ENCODE measurements around the gene RAB11FIP5. TPM values are rescaled to one million over a fixed set of nuclear protein-coding genes. Genes with fewer than 3 reads are reported as not detected.

RAB11FIP5 gene
- total and polyA plus RNA-seq, 2 experiments from 2014 or later, result 4.4 to 16.6 TPM

GRCh38 chr2:73114273-73114867 lies 1.6 kb upstream of the RAB11FIP5 start:
- H3K36me3 ChIP-seq (ENCODE audit: insufficient read depth), result no peaks in the 10 kb centered on the region; the same call in 1 of the 2 replicates
- H3K27me3 Mint-ChIP-seq (ENCODE audit: insufficient read depth, low read depth, poor library complexity), result peaks cover 30% of the 10 kb centered on the region
- peaks cover 23% of the 10 kb centered on the region for H3K4me1 ChIP-seq (ENCODE audit: insufficient read depth)
- H3K4me3 Mint-ChIP-seq, result peak overlapping the region; percentile 61
- DNase-seq (ENCODE audit: low spot score), result no peak
- no peak overlapping the region for H2AFZ ChIP-seq
- peaks cover 8% of the 10 kb centered on the region; the same call in 1 of the 3 replicates for H3K9me3 Mint-ChIP-seq
- H3K36me3 Mint-ChIP-seq (ENCODE audit: low read depth), result peaks cover 11% of the 10 kb centered on the region; the same call in 2 of the 3 replicates
- H3K27ac ChIP-seq (ENCODE audit: low read depth), result no peak overlapping the region
- H3K4me1 Mint-ChIP-seq, result peaks cover 21% of the 10 kb centered on the region
- no peak for ATAC-seq
- H3K27me3 ChIP-seq (ENCODE audit: insufficient read depth), result peaks cover 34% of the 10 kb centered on the region
- TF ChIP-seq NANOG (IDR thresholded peaks at IDR 0.05; ENCODE audit: borderline replicate concordance), result no peak
- no peak for TF ChIP-seq EZH2 (IDR thresholded peaks at IDR 0.05; ENCODE audit: low read depth, unreplicated experiment)
- no peak for TF ChIP-seq ETS1 (IDR thresholded peaks at IDR 0.05)
- no peak for TF ChIP-seq ZNF114 (CRISPR knock-in tag; IDR thresholded peaks at IDR 0.05)
- no peak for TF ChIP-seq STAT1 (IDR thresholded peaks at IDR 0.05; ENCODE audit: unreplicated experiment)
- TF ChIP-seq, protein P1, sequence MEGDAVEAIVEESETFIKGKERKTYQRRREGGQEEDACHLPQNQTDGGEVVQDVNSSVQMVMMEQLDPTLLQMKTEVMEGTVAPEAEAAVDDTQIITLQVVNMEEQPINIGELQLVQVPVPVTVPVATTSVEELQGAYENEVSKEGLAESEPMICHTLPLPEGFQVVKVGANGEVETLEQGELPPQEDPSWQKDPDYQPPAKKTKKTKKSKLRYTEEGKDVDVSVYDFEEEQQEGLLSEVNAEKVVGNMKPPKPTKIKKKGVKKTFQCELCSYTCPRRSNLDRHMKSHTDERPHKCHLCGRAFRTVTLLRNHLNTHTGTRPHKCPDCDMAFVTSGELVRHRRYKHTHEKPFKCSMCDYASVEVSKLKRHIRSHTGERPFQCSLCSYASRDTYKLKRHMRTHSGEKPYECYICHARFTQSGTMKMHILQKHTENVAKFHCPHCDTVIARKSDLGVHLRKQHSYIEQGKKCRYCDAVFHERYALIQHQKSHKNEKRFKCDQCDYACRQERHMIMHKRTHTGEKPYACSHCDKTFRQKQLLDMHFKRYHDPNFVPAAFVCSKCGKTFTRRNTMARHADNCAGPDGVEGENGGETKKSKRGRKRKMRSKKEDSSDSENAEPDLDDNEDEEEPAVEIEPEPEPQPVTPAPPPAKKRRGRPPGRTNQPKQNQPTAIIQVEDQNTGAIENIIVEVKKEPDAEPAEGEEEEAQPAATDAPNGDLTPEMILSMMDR (conservative IDR thresholded peaks at IDR 0.05; ENCODE audit: low read depth in 2 of 2), result no peak
- TF ChIP-seq EZH2phosphoT487 (IDR thresholded peaks at IDR 0.05; ENCODE audit: unreplicated experiment), result no peak
- TF ChIP-seq POLR2AphosphoS5 (IDR thresholded peaks at IDR 0.05; ENCODE audit: low read depth), result no peak
- TF ChIP-seq ZNF331 (CRISPR knock-in tag; IDR thresholded peaks at IDR 0.05; ENCODE audit: low read depth), result no peak
- TF ChIP-seq JUNB (IDR thresholded peaks at IDR 0.05; ENCODE audit: unreplicated experiment), result no peak
- TF ChIP-seq, protein P2, sequence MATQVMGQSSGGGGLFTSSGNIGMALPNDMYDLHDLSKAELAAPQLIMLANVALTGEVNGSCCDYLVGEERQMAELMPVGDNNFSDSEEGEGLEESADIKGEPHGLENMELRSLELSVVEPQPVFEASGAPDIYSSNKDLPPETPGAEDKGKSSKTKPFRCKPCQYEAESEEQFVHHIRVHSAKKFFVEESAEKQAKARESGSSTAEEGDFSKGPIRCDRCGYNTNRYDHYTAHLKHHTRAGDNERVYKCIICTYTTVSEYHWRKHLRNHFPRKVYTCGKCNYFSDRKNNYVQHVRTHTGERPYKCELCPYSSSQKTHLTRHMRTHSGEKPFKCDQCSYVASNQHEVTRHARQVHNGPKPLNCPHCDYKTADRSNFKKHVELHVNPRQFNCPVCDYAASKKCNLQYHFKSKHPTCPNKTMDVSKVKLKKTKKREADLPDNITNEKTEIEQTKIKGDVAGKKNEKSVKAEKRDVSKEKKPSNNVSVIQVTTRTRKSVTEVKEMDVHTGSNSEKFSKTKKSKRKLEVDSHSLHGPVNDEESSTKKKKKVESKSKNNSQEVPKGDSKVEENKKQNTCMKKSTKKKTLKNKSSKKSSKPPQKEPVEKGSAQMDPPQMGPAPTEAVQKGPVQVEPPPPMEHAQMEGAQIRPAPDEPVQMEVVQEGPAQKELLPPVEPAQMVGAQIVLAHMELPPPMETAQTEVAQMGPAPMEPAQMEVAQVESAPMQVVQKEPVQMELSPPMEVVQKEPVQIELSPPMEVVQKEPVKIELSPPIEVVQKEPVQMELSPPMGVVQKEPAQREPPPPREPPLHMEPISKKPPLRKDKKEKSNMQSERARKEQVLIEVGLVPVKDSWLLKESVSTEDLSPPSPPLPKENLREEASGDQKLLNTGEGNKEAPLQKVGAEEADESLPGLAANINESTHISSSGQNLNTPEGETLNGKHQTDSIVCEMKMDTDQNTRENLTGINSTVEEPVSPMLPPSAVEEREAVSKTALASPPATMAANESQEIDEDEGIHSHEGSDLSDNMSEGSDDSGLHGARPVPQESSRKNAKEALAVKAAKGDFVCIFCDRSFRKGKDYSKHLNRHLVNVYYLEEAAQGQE (IDR thresholded peaks at IDR 0.05; ENCODE audit: unreplicated experiment), result no peak
- peaks cover 21% of the 10 kb centered on the region for H3K79me2 ChIP-seq (replicated peaks; ENCODE audit: insufficient read depth)
- H3K4me2 ChIP-seq, result peak overlapping the region; percentile 82; the same call in 1 of the 2 replicates
- H3F3A ChIP-seq (replicated peaks; ENCODE audit: low read depth), result peaks cover 12% of the 10 kb centered on the region
- H3K27ac Mint-ChIP-seq, result no peak overlapping the region
- H3K4me3 ChIP-seq, result peak overlapping the region; percentile 82
- H4K20me1 ChIP-seq (replicated peaks; ENCODE audit: insufficient read depth), result peaks cover 9% of the 10 kb centered on the region; the same call in 1 of the 2 replicates
- H3K9me2 ChIP-seq (ENCODE audit: insufficient read depth), result no peaks in the 10 kb centered on the region
